Neural cell (in vitro differentiated cells): ENCODE results near the gene IL21R. TPM values are rescaled to one million over a fixed set of nuclear protein-coding genes. Genes with fewer than 3 reads are reported as not detected.

Experiments
- H2AFZ ChIP-seq: fragments of 200-600, 300-800 bp; sonication (generic), shearing (Covaris generic); 2 replicates; pipeline ENCODE4 v1.6.0; 2014; ENCODE audit warnings: low read depth, mild to moderate bottlenecking, antibody characterized with exemption, low read length, moderate library complexity
- H3F3A ChIP-seq: fragments of 200-600 bp; shearing (Covaris generic); 2 replicates; pipeline ENCODE4 v1.6.1; 2016; ENCODE audit warnings: mild to moderate bottlenecking, moderate library complexity, mixed read lengths, antibody characterized with exemption, low read length; ENCODE audit not compliant: insufficient read depth, poor library complexity, severe bottlenecking
- H3K27ac ChIP-seq: fragments of 200-600, 300-800 bp; sonication (generic), shearing (Covaris generic); 2 replicates; pipeline ENCODE4 v1.5.1; 2014; ENCODE audit warnings: mild to moderate bottlenecking, low read length, moderate library complexity
- H3K27me3 ChIP-seq: fragments of 300-800, 200-600 bp; sonication (generic), shearing (Covaris generic); 2 replicates; pipeline ENCODE4 v1.6.0; 2014; ENCODE audit warnings: mild to moderate bottlenecking, low read depth, low read length, moderate library complexity; ENCODE audit not compliant: insufficient read depth
- H3K36me3 ChIP-seq: fragments of 300-800, 200-600 bp; sonication (generic), shearing (Covaris generic); 2 replicates; pipeline ENCODE4 v1.5.1; 2014; ENCODE audit warnings: mild to moderate bottlenecking, antibody characterized with exemption, low read length, moderate library complexity; ENCODE audit not compliant: insufficient read depth
- H3K4me2 ChIP-seq: fragments of 300-800, 200-600 bp; sonication (generic), shearing (Covaris generic); 2 replicates; pipeline ENCODE4 v1.6.0; 2014; ENCODE audit warnings: mild to moderate bottlenecking, low read length
- H3K4me3 ChIP-seq: fragments of 300-800, 200-600 bp; sonication (generic), shearing (Covaris generic); 2 replicates; pipeline ENCODE4 v1.5.1; 2014; ENCODE audit warnings: mild to moderate bottlenecking, low read length, moderate library complexity
- H3K79me2 ChIP-seq: fragments of 200-600 bp; shearing (Covaris generic); replicated peaks from 2 replicates; pipeline ENCODE4 v1.6.0; 2014; ENCODE audit warnings: mild to moderate bottlenecking, low read length, moderate library complexity; ENCODE audit not compliant: insufficient read depth
- H3K9ac ChIP-seq: fragments of 300-800, 200-600 bp; sonication (generic), shearing (Covaris generic); 2 replicates; pipeline ENCODE4 v1.6.1; 2016; ENCODE audit warnings: mild to moderate bottlenecking, low read length, mixed read lengths
- H3K9me2 ChIP-seq: fragments of 200-600 bp; shearing (Covaris generic); 2 replicates; pipeline ENCODE4 v1.6.1; 2016; ENCODE audit warnings: mild to moderate bottlenecking, low read length, mixed read lengths; ENCODE audit not compliant: insufficient read depth
- H3K9me3 ChIP-seq: fragments of 200-600, 300-800 bp; sonication (generic), shearing (Covaris generic); 2 replicates; pipeline ENCODE4 v1.6.1; 2016; ENCODE audit warnings: mild to moderate bottlenecking, mixed run types, low read length, moderate library complexity, mixed read lengths
- H4K20me1 ChIP-seq: fragments of 200-600 bp; shearing (Covaris generic); 2 replicates; pipeline ENCODE4 v1.6.1; 2016; ENCODE audit warnings: mild to moderate bottlenecking, mixed run types; ENCODE audit not compliant: insufficient read depth
- CTCF ChIP-seq: fragments of 450-650 bp; IDR thresholded peaks from 2 replicates; pipeline ENCODE4 v1.5.1; 2014; ENCODE audit warnings: antibody characterized with exemption, mild to moderate bottlenecking, moderate library complexity; ENCODE audit not compliant: poor library complexity, severe bottlenecking
- EP300 ChIP-seq: fragments of 450-650 bp; conservative IDR thresholded peaks from 2 replicates; pipeline ENCODE4 v1.6.1; 2014; ENCODE audit warnings: antibody characterized with exemption, mild to moderate bottlenecking, moderate library complexity; ENCODE audit not compliant: poor library complexity, severe bottlenecking
- EZH2 ChIP-seq: fragments of 200-600, 300-800 bp; shearing (Covaris generic), sonication (generic); IDR thresholded peaks from 2 replicates; pipeline ENCODE4 v1.6.1; 2014; ENCODE audit warnings: antibody characterized with exemption, low read length, borderline replicate concordance, mild to moderate bottlenecking; ENCODE audit not compliant: insufficient read depth, poor library complexity, severe bottlenecking
- MXI1 ChIP-seq: fragments of 450-650 bp; conservative IDR thresholded peaks from 2 replicates; pipeline ENCODE4 v1.6.1; 2014; ENCODE audit warnings: antibody characterized with exemption, mild to moderate bottlenecking; ENCODE audit not compliant: poor library complexity, severe bottlenecking
- POLR2AphosphoS5 ChIP-seq: IDR thresholded peaks from 2 replicates; pipeline ENCODE4 v1.6.1; 2012
- RAD21 ChIP-seq: fragments of 450-650 bp; conservative IDR thresholded peaks from 2 replicates; pipeline ENCODE4 v1.6.1; 2014; ENCODE audit warnings: antibody characterized with exemption, mild to moderate bottlenecking, moderate library complexity
- SMC3 ChIP-seq: fragments of 450-650 bp; conservative IDR thresholded peaks from 2 replicates; pipeline ENCODE4 v1.6.1; 2014; ENCODE audit warnings: antibody characterized with exemption, mild to moderate bottlenecking, moderate library complexity; ENCODE audit not compliant: poor library complexity
- TAF1 ChIP-seq: IDR thresholded peaks from 2 replicates; pipeline ENCODE4 v1.6.1; 2012; ENCODE audit warnings: low read depth
- polyA plus RNA-seq: library from polyadenylated mRNA; depleted of rRNA; stranded (reverse); fragments of >200 nt; gene quantifications from 2 replicates; pipeline ENCODE4 v1.2.3, GENCODE V29; 2014
- TF ChIP-seq, protein P1 (sequence below): IDR thresholded peaks from 2 replicates; pipeline ENCODE4 v1.6.1; 2012; ENCODE audit warnings: borderline replicate concordance

IL21R gene
- polyA plus RNA-seq, 1 donor from 2014 or later: not detected

- Histone ChIP-seq H4K20me1 (no peaks in the 10 kb centered on the region), H3K9me2 (no peaks in the 10 kb centered on the region), H2AFZ (no peak overlapping the region), H3K9ac (no peak overlapping the region), H3F3A (no peaks in the 10 kb centered on the region), H3K27ac (no peak overlapping the region), H3K4me3 (no peak overlapping the region), H3K36me3 (peaks cover 5% of the 10 kb centered on the region), H3K79me2 (no peaks in the 10 kb centered on the region), H3K9me3 (no peaks in the 10 kb centered on the region), H3K27me3 (no peaks in the 10 kb centered on the region), H3K4me2 (no peak overlapping the region)
- TF ChIP-seq SMC3 (no peak), EP300 (no peak), MXI1 (no peak), EZH2 (no peak), RAD21 (no peak)
Measured at GRCh38 chr16:27468941-27469531, 67.1 kb downstream of the IL21R start.

DNA sequence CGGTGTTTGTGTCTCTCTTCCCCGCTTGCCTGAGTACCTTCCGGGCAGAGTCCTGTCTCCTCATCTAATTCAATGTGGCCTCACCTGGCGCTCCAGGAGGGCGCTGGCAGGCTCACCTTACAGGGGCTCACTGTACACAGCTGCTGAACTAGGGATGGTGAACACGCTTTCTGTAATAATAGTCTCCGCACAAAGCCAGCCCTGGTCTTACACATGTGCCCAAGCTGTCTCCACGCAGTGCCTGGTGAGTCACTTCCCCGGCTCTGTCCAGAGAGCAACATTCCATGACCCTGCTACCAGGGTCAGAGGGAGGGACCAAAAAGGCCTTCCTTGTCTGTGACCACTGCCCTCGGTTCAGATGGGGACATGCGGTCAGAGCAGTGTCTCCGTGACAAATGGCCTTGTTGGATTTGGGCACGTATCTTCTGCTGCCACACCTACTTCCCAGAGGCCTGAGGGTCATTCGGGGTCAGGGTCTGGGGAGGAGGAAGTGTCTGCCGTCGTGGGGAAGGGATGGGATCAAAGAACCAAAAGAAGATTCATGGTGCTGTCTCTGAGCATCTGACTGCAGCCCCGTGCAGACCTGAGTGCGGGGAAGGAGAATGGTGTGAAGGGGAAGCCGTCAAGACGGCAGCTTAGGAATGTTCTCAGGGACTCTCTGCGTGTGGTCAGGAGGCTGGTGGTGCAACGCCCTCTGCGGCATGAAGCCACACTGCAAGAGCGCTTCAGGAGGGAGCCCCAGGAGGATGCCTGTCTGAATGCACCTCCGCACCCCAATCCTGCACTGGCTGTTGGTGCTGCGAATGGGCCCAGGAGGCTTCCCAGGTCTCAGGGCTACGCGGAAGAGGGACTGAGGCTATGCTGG, 68.8 kb downstream of the IL21R start:
- Histone ChIP-seq H3K4me3 (no peak overlapping the region), H3K9me2 (no peaks in the 10 kb centered on the region), H3K9ac (no peak overlapping the region), H3K79me2 (no peaks in the 10 kb centered on the region), H3K27me3 (no peaks in the 10 kb centered on the region), H3K9me3 (no peaks in the 10 kb centered on the region), H3F3A (no peaks in the 10 kb centered on the region), H3K4me2 (no peak overlapping the region), H2AFZ (no peak overlapping the region), H3K36me3 (peaks cover 5% of the 10 kb centered on the region), H4K20me1 (no peaks in the 10 kb centered on the region), H3K27ac (no peak overlapping the region)
- TF ChIP-seq RAD21 (no peak), CTCF (no peak), EP300 (no peak), SMC3 (no peak), EZH2 (no peak), TAF1 (no peak), POLR2AphosphoS5 (no peak), MXI1 (no peak)
- TF ChIP-seq, protein P1, sequence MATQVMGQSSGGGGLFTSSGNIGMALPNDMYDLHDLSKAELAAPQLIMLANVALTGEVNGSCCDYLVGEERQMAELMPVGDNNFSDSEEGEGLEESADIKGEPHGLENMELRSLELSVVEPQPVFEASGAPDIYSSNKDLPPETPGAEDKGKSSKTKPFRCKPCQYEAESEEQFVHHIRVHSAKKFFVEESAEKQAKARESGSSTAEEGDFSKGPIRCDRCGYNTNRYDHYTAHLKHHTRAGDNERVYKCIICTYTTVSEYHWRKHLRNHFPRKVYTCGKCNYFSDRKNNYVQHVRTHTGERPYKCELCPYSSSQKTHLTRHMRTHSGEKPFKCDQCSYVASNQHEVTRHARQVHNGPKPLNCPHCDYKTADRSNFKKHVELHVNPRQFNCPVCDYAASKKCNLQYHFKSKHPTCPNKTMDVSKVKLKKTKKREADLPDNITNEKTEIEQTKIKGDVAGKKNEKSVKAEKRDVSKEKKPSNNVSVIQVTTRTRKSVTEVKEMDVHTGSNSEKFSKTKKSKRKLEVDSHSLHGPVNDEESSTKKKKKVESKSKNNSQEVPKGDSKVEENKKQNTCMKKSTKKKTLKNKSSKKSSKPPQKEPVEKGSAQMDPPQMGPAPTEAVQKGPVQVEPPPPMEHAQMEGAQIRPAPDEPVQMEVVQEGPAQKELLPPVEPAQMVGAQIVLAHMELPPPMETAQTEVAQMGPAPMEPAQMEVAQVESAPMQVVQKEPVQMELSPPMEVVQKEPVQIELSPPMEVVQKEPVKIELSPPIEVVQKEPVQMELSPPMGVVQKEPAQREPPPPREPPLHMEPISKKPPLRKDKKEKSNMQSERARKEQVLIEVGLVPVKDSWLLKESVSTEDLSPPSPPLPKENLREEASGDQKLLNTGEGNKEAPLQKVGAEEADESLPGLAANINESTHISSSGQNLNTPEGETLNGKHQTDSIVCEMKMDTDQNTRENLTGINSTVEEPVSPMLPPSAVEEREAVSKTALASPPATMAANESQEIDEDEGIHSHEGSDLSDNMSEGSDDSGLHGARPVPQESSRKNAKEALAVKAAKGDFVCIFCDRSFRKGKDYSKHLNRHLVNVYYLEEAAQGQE: no peak
